HG03378 (cell line): ENCODE data around the gene DDIT3.

Experiments
- ATAC-seq: cut with Tn5 transposase; IDR thresholded peaks from one replicate; pipeline ENCODE4 v1.9.1; 2021; ENCODE audit warnings: mild to moderate bottlenecking, moderate library complexity; ENCODE audit not compliant: unreplicated experiment

Gene DDIT3

DNA sequence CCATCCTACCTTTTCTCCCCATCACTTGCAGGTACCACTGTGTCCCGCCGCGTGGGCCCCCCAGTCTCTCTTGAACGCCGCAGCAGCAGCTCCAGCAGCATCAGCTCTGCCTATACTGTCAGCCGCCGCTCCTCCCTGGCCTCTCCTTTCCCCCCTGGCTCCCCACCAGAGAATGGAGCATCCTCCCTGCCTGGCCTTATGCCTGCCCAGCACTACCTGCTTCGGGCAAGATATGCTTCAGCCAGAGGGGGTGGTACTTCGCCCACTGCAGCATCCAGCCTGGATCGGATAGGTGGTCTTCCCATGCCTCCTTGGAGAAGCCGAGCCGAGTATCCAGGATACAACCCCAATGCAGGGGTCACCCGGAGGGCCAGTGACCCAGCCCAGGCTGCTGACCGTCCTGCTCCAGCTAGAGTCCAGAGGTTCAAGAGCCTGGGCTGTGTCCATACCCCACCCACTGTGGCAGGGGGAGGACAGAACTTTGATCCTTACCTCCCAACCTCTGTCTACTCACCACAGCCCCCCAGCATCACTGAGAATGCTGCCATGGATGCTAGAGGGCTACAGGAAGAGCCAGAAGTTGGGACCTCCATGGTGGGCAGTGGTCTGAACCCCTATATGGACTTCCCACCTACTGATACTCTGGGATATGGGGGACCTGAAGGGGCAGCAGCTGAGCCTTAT is 49.9 kb downstream of the DDIT3 start:
- ATAC-seq, result no peak

DNA sequence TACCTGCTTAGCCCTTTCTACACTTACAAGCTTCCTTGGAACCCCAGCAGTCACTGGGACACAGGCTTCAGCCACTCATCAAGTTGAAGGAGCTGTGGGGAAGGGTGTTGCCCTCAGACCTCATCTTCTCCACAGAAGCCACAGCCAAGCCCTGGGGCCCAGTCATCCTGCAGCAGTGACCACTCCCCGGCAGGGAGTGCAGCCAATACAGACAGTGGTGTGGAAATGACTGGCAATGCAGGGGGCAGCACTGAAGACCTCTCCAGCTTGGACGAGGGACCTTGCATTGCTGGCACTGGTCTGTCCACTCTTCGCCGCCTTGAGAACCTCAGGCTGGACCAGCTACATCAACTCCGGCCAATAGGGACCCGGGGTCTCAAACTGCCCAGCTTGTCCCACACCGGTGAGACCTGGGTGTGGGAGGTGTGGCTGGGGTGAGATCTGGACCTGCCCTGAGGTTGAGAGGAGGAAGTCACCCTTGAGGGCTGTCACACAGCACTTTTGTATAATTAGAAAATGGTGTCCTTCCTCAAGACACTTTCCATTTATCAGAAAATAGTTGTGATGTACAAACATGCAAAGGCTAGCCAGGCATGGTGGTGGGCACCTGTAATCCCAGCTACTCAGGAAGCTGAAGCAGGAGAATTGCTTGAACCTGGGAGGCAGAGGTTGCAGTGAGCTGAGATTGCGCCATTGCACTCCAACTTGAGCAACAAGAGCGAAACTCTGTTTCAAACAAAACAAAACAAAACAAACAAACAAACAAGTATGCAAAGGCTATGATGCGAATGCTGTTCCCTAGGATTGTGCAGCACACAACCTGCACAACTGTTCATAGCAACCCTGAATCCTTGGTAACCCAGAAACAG is 50.8 kb downstream of the DDIT3 start:
- no peak for ATAC-seq

DNA sequence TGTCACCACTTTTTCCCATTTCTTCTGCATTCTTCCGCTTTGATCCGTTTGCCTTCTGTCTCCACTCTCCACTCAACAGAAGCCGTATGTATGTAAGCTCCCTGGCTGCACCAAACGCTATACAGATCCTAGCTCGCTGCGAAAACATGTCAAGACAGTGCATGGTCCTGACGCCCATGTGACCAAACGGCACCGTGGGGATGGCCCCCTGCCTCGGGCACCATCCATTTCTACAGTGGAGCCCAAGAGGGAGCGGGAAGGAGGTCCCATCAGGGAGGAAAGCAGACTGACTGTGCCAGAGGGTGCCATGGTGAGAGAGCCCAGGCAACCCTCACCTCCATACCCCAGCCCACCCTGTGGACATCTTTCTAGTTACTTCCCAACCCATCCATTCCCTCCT is 52.4 kb downstream of the DDIT3 start:
- ATAC-seq, result no peak

DNA sequence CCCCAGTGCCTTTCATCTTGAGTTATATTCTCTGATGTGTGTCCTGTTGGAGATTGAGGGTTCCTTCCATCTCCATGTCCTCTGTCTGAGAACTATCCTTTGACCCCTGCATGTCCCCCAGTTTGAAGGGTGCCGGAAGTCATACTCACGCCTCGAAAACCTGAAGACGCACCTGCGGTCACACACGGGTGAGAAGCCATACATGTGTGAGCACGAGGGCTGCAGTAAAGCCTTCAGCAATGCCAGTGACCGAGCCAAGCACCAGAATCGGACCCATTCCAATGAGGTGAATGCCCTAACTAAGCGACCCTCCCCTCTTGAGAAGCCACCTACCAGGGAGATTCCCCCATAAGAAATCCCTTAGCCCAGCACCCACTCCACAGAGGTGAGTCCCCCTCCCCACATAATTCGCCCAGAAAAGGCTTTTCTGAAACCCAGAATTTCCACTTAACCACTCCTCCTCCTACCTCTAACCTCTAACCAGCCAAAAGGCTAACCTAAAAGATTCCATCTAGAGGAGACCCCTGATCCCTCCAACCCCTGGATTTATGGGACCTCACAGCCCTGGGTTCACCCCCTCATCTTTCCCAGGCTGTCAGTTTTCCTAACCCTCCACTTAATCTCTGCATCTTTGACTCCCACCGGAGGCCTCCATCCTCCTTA is 53.0 kb downstream of the DDIT3 start:
- ATAC-seq, result no peak
